ENCODE results near the gene TTC24. TPM values are rescaled to one million over a fixed set of nuclear protein-coding genes. Genes with fewer than 3 reads are reported as not detected.
A peak's percentile ranks its signal among the peaks of the same experiment; 100 is the strongest.

TTC24 gene
- total and polyA plus RNA-seq, 2 experiments from 2014 or later = not detected

DNA sequence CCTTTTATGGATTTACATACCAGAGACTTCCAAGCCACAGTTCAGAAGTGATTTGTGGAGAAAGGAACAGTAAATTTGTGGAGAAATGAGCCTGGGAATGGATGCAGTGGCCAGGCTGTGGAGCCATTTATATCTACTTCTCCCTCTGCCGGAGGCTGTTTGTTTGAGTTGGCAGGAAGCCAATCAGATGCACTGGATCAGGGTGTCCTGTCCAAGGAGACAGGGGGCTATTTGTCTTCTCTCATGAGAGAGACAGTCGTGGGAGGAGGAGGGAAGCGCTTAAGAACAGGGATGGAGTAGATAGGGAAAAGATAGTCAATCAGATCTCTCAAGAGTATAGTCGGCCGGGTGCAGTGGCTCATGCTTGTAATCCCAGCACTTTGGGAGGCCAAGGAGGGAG, 36.9 kb downstream of the TTC24 start:
- Histone ChIP-seq H3K4me1 (ENCODE audit: insufficient read depth) (peaks cover 7% of the 10 kb centered on the region; the same call in 1 of the 2 replicates), H3K9me2 (ENCODE audit: insufficient read depth) (no peaks in the 10 kb centered on the region), H4K20me1 (replicated peaks; ENCODE audit: insufficient read depth) (no peaks in the 10 kb centered on the region), H3K4me3 (no peak overlapping the region), H3K36me3 (ENCODE audit: insufficient read depth) (no peaks in the 10 kb centered on the region), H3K27ac (ENCODE audit: low read depth) (no peak overlapping the region), H3K27me3 (ENCODE audit: insufficient read depth) (peaks cover 21% of the 10 kb centered on the region), H3K79me2 (replicated peaks; ENCODE audit: insufficient read depth) (no peaks in the 10 kb centered on the region), H3F3A (replicated peaks; ENCODE audit: low read depth) (peaks cover 6% of the 10 kb centered on the region; the same call in 1 of the 2 replicates), H3K4me2 (no peak overlapping the region), H2AFZ (0 out of 2 replicates have a peak overlapping the region, but pooled peaks have one; percentile 20)
- H3K27ac Mint-ChIP-seq = no peak overlapping the region
- TF ChIP-seq ZNF114 (CRISPR knock-in tag; IDR thresholded peaks at IDR 0.05) (no peak), EZH2 (IDR thresholded peaks at IDR 0.05; ENCODE audit: low read depth, unreplicated experiment) (no peak), STAT1 (IDR thresholded peaks at IDR 0.05; ENCODE audit: unreplicated experiment) (no peak), JUNB (IDR thresholded peaks at IDR 0.05; ENCODE audit: unreplicated experiment) (no peak), POLR2AphosphoS5 (IDR thresholded peaks at IDR 0.05; ENCODE audit: low read depth) (no peak), EZH2phosphoT487 (IDR thresholded peaks at IDR 0.05; ENCODE audit: unreplicated experiment) (no peak)
- TF ChIP-seq, protein P1, sequence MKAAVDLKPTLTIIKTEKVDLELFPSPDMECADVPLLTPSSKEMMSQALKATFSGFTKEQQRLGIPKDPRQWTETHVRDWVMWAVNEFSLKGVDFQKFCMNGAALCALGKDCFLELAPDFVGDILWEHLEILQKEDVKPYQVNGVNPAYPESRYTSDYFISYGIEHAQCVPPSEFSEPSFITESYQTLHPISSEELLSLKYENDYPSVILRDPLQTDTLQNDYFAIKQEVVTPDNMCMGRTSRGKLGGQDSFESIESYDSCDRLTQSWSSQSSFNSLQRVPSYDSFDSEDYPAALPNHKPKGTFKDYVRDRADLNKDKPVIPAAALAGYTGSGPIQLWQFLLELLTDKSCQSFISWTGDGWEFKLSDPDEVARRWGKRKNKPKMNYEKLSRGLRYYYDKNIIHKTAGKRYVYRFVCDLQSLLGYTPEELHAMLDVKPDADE (IDR thresholded peaks at IDR 0.05) = no peak
- TF ChIP-seq, protein P2, sequence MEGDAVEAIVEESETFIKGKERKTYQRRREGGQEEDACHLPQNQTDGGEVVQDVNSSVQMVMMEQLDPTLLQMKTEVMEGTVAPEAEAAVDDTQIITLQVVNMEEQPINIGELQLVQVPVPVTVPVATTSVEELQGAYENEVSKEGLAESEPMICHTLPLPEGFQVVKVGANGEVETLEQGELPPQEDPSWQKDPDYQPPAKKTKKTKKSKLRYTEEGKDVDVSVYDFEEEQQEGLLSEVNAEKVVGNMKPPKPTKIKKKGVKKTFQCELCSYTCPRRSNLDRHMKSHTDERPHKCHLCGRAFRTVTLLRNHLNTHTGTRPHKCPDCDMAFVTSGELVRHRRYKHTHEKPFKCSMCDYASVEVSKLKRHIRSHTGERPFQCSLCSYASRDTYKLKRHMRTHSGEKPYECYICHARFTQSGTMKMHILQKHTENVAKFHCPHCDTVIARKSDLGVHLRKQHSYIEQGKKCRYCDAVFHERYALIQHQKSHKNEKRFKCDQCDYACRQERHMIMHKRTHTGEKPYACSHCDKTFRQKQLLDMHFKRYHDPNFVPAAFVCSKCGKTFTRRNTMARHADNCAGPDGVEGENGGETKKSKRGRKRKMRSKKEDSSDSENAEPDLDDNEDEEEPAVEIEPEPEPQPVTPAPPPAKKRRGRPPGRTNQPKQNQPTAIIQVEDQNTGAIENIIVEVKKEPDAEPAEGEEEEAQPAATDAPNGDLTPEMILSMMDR (conservative IDR thresholded peaks at IDR 0.05; ENCODE audit: low read depth in 2 of 2) = no peak
- H3K27me3 Mint-ChIP-seq (ENCODE audit: insufficient read depth, low read depth, poor library complexity) = peaks cover 16% of the 10 kb centered on the region
- no peaks in the 10 kb centered on the region for H3K9me3 Mint-ChIP-seq
- H3K4me3 Mint-ChIP-seq = no peak overlapping the region
- ATAC-seq (no peak), DNase-seq (ENCODE audit: low spot score) (no peak)
- H3K36me3 Mint-ChIP-seq (ENCODE audit: low read depth) = no peaks in the 10 kb centered on the region
- peaks cover 14% of the 10 kb centered on the region for H3K4me1 Mint-ChIP-seq

DNA sequence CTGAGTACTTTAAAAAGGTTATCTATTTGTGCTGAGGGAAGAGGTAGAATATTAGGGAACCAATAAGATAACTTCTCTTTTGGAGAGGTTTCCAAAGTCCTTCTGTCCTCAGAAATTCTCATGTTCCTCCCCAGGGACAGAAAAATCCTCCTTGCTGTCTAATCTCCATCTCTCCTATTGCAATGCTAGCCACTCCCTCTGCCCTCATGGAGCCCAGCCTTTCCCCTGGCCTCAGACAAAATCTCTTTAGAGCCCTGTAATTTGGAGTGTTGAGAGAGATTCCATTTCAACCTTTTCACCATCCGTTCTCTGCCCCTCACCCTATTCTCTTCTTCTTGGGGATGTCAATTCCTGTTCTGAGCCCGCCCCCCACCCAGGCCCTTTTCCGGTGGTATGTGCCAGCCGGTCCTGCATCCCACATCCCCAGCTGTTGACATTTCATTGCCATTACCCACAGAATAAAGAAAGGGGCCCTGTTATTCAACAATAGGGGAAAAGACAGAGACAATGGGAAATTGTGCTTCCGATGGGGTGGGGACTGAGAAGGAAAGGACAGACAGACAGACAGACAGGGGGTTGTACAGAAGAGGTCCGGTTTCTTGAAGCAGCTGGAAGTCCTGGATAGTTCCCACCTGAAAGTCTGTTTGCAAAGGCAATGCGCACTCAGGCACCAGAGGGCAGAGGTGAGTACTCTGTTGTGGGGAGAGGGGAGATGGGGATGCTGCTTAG, 39.5 kb downstream of the TTC24 start, which contains the start of gene HAPLN2:
TSS of gene HAPLN2 (plus strand) at position 563 of the 729 bp plus-strand sequence. CDS start 4,076 bp downstream, outside the sequence.
- peak within 1 kb of the TSS; percentile 18 for H3K4me3 ChIP-seq
- no peaks in the 10 kb centered on the region for H4K20me1 ChIP-seq (replicated peaks; ENCODE audit: insufficient read depth)
- Mint-ChIP-seq H3K36me3 (ENCODE audit: low read depth) (no peaks in the 10 kb centered on the region), H3K27ac (no peak within 1 kb of the TSS), H3K27me3 (ENCODE audit: insufficient read depth, low read depth, poor library complexity) (peaks cover 37% of the 10 kb centered on the region), H3K4me3 (peak within 1 kb of the TSS; percentile 39; the same call in 2 of the 3 replicates), H3K4me1 (peaks cover 10% of the 10 kb centered on the region), H3K9me3 (no peaks in the 10 kb centered on the region)
- H3K4me1 ChIP-seq (ENCODE audit: insufficient read depth) = peaks cover 13% of the 10 kb centered on the region; the same call in 1 of the 2 replicates
- H3F3A ChIP-seq (replicated peaks; ENCODE audit: low read depth) = 0 out of 2 replicates have a peak, but pooled peaks cover 10% of the 10 kb centered on the region
- H3K27ac ChIP-seq (ENCODE audit: low read depth) = no peak within 1 kb of the TSS
- peak; percentile 76 for ATAC-seq
- H3K79me2 ChIP-seq (replicated peaks; ENCODE audit: insufficient read depth) = no peaks in the 10 kb centered on the region
- peaks cover 46% of the 10 kb centered on the region for H3K27me3 ChIP-seq (ENCODE audit: insufficient read depth)
- H3K4me2 ChIP-seq = peak within 1 kb of the TSS; percentile 60
- no peak within 1 kb of the TSS; the same call in 1 of the 2 replicates for H2AFZ ChIP-seq
- no peaks in the 10 kb centered on the region for H3K9me2 ChIP-seq (ENCODE audit: insufficient read depth)
- H3K36me3 ChIP-seq (ENCODE audit: insufficient read depth) = no peaks in the 10 kb centered on the region
- no peak for TF ChIP-seq EZH2phosphoT487 (IDR thresholded peaks at IDR 0.05; ENCODE audit: unreplicated experiment)
- TF ChIP-seq, protein P2 (conservative IDR thresholded peaks at IDR 0.05; ENCODE audit: low read depth in 2 of 2) = peak; percentile 74 to 88
- TF ChIP-seq, protein P3, sequence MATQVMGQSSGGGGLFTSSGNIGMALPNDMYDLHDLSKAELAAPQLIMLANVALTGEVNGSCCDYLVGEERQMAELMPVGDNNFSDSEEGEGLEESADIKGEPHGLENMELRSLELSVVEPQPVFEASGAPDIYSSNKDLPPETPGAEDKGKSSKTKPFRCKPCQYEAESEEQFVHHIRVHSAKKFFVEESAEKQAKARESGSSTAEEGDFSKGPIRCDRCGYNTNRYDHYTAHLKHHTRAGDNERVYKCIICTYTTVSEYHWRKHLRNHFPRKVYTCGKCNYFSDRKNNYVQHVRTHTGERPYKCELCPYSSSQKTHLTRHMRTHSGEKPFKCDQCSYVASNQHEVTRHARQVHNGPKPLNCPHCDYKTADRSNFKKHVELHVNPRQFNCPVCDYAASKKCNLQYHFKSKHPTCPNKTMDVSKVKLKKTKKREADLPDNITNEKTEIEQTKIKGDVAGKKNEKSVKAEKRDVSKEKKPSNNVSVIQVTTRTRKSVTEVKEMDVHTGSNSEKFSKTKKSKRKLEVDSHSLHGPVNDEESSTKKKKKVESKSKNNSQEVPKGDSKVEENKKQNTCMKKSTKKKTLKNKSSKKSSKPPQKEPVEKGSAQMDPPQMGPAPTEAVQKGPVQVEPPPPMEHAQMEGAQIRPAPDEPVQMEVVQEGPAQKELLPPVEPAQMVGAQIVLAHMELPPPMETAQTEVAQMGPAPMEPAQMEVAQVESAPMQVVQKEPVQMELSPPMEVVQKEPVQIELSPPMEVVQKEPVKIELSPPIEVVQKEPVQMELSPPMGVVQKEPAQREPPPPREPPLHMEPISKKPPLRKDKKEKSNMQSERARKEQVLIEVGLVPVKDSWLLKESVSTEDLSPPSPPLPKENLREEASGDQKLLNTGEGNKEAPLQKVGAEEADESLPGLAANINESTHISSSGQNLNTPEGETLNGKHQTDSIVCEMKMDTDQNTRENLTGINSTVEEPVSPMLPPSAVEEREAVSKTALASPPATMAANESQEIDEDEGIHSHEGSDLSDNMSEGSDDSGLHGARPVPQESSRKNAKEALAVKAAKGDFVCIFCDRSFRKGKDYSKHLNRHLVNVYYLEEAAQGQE (IDR thresholded peaks at IDR 0.05; ENCODE audit: unreplicated experiment) = no peak
- peak; percentile 82 for DNase-seq (ENCODE audit: low spot score)
